ENCODE measurements around the gene CTDSPL2. TPM values are rescaled to one million over a fixed set of nuclear protein-coding genes. Genes with fewer than 3 reads are reported as not detected.
A peak's percentile ranks its signal among the peaks of the same experiment; 100 is the strongest.

The CTDSPL2 gene
- total and polyA plus RNA-seq, 8 donors, result 2.7 to 25.1 (median 15.3) TPM

DNA sequence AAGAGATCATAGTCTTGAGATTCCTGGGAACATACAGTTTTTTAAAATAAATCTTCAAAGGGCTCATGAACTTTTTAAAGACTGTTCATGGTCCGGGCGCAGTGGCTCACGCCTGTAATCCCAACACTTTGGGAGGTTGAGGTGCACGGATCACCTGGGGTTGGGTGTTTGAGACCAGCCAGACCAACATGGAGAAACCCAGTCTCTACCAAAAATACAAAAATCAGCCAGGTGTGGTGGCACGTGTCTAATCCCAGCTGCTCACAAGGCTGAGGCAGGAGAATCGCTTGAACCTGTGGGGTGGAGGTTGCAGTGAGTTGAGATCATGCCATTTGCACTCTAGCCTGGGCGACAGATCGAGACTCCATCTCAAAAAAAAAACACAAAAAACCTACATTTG, 68.1 kb downstream of the CTDSPL2 start:
- ATAC-seq (no peak), DNase-seq (no peak), FAIRE-seq (no peak)
- no peaks in the 10 kb centered on the region for H3K4me1 ChIP-seq
- no peak overlapping the region for H3K4me3 ChIP-seq
- H3K9me3 ChIP-seq, result no peaks in the 10 kb centered on the region
- H3K27me3 ChIP-seq, result no peaks in the 10 kb centered on the region
- 95 to 96% methylated on average over 8 of the region's 8 CpGs for WGBS, 2 donors
- TF ChIP-seq, protein P1, sequence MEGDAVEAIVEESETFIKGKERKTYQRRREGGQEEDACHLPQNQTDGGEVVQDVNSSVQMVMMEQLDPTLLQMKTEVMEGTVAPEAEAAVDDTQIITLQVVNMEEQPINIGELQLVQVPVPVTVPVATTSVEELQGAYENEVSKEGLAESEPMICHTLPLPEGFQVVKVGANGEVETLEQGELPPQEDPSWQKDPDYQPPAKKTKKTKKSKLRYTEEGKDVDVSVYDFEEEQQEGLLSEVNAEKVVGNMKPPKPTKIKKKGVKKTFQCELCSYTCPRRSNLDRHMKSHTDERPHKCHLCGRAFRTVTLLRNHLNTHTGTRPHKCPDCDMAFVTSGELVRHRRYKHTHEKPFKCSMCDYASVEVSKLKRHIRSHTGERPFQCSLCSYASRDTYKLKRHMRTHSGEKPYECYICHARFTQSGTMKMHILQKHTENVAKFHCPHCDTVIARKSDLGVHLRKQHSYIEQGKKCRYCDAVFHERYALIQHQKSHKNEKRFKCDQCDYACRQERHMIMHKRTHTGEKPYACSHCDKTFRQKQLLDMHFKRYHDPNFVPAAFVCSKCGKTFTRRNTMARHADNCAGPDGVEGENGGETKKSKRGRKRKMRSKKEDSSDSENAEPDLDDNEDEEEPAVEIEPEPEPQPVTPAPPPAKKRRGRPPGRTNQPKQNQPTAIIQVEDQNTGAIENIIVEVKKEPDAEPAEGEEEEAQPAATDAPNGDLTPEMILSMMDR (IDR thresholded peaks at IDR 0.05), result no peak
- H3K27ac ChIP-seq, result no peak overlapping the region
- intact Hi-C loops (cut with DNase I), result no loop called here
- H3K36me3 ChIP-seq, result peaks cover 0 to 18% (median 2%) of the 10 kb centered on the region in 3 donors

DNA sequence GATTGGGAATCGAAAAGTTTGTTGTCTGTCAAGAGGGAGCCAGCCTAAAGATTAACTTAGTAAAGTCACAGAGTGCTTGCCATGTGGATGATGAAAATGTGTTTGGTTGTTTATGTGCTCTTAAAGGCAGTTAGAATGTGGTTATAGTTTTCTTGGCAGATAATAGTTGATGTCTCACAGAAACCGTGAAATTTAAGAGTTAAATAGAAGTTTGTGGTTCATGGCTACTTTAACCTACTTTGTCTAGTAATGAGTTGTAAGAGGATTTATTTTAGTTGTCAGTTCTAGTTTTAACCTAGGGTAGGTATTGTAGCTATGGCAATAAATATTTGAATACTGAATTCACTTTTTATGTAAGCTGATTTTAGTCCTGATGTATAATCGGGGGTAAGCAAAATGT, 73.1 kb downstream of the CTDSPL2 start:
- ATAC-seq (no peak), DNase-seq (no peak), FAIRE-seq (no peak)
- intact Hi-C loops (cut with DNase I), result no loop called here
- Histone ChIP-seq H3K36me3 (peaks cover 0 to 16% (median 7%) of the 10 kb centered on the region in 3 donors), H3K27ac (no peak overlapping the region), H3K4me1 (no peaks in the 10 kb centered on the region), H3K4me3 (no peak overlapping the region), H3K27me3 (no peaks in the 10 kb centered on the region), H3K9me3 (no peaks in the 10 kb centered on the region)
- WGBS, 2 donors, result 37 to 48% methylated on average over 3 of the region's 3 CpGs
- TF ChIP-seq, protein P1 (IDR thresholded peaks at IDR 0.05), result no peak

DNA sequence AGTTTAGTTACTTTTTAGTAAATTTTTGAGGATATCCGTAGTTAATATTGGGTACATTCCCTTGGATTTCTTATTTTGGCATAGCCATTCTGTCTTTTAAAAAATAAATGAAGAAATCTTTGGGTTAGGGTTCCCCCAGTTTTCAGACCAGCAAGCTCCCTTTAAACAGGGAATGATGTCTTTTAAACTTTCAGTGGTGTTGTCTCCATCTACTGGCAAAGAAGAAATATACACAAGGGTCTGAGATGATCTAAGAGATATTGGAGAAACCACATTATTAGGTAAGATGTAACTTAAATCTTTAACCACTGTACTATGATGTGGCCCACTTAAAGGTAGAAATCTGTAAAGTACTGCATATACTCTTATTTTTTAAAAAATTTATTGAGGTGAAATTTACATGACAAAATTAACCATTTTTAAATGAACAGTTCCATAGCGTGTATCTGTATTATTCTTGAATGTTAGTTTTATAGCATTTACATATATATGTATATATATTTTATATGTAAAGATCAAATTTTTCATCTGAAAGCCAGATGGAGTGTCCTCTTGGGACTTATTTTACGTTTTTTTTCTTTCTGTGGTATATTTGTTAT, 74.4 kb downstream of the CTDSPL2 start:
- no peaks in the 10 kb centered on the region for H3K27me3 ChIP-seq
- peak in 3 of 4 donors; percentile 69 to 80 (median 71) for ATAC-seq

DNA sequence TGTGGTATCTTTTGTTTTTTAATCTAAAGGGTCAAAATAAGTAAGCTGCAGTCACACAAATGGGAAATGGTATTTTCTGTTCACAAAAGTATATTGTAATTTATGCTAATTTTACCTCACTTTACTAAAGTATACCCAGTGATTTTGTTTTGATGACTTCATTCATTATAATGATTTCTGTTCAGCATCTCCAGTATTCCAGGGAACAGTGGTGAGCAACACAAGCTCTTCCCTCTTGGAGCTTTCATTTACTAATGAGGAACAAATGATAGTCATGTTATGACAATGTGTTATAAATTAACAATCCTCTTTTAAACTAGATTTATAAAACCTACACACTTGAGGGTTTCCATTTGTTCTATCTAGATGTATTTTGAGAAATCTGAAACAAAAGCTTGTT, 89.0 kb downstream of the CTDSPL2 start:
- intact Hi-C loops (cut with DNase I), result no loop called here
- H3K36me3 ChIP-seq, result peaks cover 0 to 5% (median 4%) of the 10 kb centered on the region in 3 donors
- FAIRE-seq (no peak), DNase-seq (no peak), ATAC-seq (no peak)
- TF ChIP-seq, protein P1 (IDR thresholded peaks at IDR 0.05), result no peak
- H3K27me3 ChIP-seq, result no peaks in the 10 kb centered on the region
- H3K27ac ChIP-seq, result no peak overlapping the region
- H3K4me3 ChIP-seq, result no peak overlapping the region
- no peaks in the 10 kb centered on the region for H3K4me1 ChIP-seq
- H3K9me3 ChIP-seq, result peaks cover 0 to 2% (median 0%) of the 10 kb centered on the region in 4 donors

More for the DNA sequence above, 74.4 kb downstream of the CTDSPL2 start:
- TF ChIP-seq, protein P1 (IDR thresholded peaks at IDR 0.05), result peak in 2 of 4 donors; percentile 29 to 33
- no peak overlapping the region for H3K27ac ChIP-seq
- DNase-seq, result no peak
- no peak overlapping the region for H3K4me3 ChIP-seq
- WGBS, 2 donors, result 81 to 89% methylated on average over 3 of the region's 3 CpGs
- FAIRE-seq, result peak; percentile 82
- peaks cover 0 to 11% (median 7%) of the 10 kb centered on the region in 3 donors for H3K36me3 ChIP-seq
- intact Hi-C loops (cut with DNase I), result no loop called here
- H3K4me1 ChIP-seq, result no peaks in the 10 kb centered on the region
- H3K9me3 ChIP-seq, result no peaks in the 10 kb centered on the region

DNA sequence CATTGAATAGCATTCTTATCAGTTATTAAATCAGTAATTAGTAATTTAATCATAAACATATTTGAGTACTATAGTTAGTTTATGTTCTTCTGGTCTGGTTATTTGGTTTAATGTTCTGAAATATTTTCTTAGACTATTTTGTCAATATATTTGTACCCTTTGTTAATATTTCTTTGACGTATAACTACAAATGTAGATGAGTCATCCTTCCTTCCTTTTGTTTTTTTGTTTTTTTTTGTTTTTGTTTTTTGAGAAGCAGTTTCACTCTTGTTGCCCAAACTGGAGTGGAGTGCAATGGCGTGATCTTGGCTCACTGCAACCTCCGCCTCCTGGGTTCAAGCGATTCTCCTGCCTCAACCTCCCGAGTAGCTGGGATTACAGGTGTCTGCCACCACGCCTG, 92.1 kb downstream of the CTDSPL2 start:
- Histone ChIP-seq H3K9me3 (peaks cover 0 to 2% (median 0%) of the 10 kb centered on the region in 4 donors), H3K4me3 (no peak overlapping the region), H3K36me3 (peaks cover 0 to 20% (median 4%) of the 10 kb centered on the region in 3 donors), H3K27ac (no peak overlapping the region), H3K27me3 (no peaks in the 10 kb centered on the region), H3K4me1 (no peaks in the 10 kb centered on the region)
- FAIRE-seq (peak; percentile 20), ATAC-seq (no peak), DNase-seq (no peak)
- 94 to 97% methylated on average over 6 of the region's 6 CpGs for WGBS, 2 donors
- TF ChIP-seq, protein P1 (IDR thresholded peaks at IDR 0.05), result no peak
- intact Hi-C loops (cut with DNase I), result no loop called here
